GM12891 (cell line): Measurements from ENCODE around the gene SLC7A9.

Experiments used
- PAX5 ChIP-seq: IDR thresholded peaks from 2 replicates; pipeline ENCODE4 v1.6.1; 2011; ENCODE audit warnings: low read length, moderate library complexity, mild to moderate bottlenecking; ENCODE audit not compliant: insufficient read depth, severe bottlenecking
- POLR2A ChIP-seq: IDR thresholded peaks from 2 replicates; pipeline ENCODE4 v1.6.1; 2011; ENCODE audit warnings: low read depth, low read length, control low read depth
- POLR2AphosphoS5 ChIP-seq: IDR thresholded peaks from 2 replicates; pipeline ENCODE4 v1.6.1; 2011; ENCODE audit warnings: low read depth, low read length, control low read depth
- POU2F2 ChIP-seq: IDR thresholded peaks from 2 replicates; pipeline ENCODE4 v1.6.1; 2011; ENCODE audit warnings: low read depth, mild to moderate bottlenecking, control low read depth, low read length, moderate library complexity
- SPI1 ChIP-seq: IDR thresholded peaks from 2 replicates; pipeline ENCODE4 v1.6.1; 2011; ENCODE audit warnings: low read depth, low read length, control low read depth
- TAF1 ChIP-seq: IDR thresholded peaks from 2 replicates; pipeline ENCODE4 v1.6.1; 2011; ENCODE audit warnings: low read depth, low read length, control low read depth

- TF ChIP-seq POLR2A = no peak
- TF ChIP-seq POLR2AphosphoS5 = no peak
- no peak for TF ChIP-seq POU2F2
- TF ChIP-seq SPI1 = no peak
- TF ChIP-seq TAF1 = no peak
- no peak for TF ChIP-seq PAX5
Measured at GRCh38 chr19:32877977-32878745, 8.6 kb upstream of the SLC7A9 start.
